Measurements from ENCODE around the gene MYH7.

- TF ChIP-seq, protein P1, sequence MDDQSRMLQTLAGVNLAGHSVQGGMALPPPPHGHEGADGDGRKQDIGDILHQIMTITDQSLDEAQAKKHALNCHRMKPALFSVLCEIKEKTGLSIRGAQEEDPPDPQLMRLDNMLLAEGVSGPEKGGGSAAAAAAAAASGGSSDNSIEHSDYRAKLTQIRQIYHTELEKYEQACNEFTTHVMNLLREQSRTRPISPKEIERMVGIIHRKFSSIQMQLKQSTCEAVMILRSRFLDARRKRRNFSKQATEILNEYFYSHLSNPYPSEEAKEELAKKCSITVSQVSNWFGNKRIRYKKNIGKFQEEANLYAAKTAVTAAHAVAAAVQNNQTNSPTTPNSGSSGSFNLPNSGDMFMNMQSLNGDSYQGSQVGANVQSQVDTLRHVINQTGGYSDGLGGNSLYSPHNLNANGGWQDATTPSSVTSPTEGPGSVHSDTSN (IDR thresholded peaks at IDR 0.05): no peak
- TF ChIP-seq, protein P2, sequence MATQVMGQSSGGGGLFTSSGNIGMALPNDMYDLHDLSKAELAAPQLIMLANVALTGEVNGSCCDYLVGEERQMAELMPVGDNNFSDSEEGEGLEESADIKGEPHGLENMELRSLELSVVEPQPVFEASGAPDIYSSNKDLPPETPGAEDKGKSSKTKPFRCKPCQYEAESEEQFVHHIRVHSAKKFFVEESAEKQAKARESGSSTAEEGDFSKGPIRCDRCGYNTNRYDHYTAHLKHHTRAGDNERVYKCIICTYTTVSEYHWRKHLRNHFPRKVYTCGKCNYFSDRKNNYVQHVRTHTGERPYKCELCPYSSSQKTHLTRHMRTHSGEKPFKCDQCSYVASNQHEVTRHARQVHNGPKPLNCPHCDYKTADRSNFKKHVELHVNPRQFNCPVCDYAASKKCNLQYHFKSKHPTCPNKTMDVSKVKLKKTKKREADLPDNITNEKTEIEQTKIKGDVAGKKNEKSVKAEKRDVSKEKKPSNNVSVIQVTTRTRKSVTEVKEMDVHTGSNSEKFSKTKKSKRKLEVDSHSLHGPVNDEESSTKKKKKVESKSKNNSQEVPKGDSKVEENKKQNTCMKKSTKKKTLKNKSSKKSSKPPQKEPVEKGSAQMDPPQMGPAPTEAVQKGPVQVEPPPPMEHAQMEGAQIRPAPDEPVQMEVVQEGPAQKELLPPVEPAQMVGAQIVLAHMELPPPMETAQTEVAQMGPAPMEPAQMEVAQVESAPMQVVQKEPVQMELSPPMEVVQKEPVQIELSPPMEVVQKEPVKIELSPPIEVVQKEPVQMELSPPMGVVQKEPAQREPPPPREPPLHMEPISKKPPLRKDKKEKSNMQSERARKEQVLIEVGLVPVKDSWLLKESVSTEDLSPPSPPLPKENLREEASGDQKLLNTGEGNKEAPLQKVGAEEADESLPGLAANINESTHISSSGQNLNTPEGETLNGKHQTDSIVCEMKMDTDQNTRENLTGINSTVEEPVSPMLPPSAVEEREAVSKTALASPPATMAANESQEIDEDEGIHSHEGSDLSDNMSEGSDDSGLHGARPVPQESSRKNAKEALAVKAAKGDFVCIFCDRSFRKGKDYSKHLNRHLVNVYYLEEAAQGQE (IDR thresholded peaks at IDR 0.05): no peak
- TF ChIP-seq SREBF2 (IDR thresholded peaks at IDR 0.05) (no peak), MAFK (IDR thresholded peaks at IDR 0.05; ENCODE audit: partially characterized antibody) (no peak), CTCF (IDR thresholded peaks at IDR 0.05) (no peak), ELK1 (IDR thresholded peaks at IDR 0.05; ENCODE audit: low read depth, low read length) (no peak), POLR2A (IDR thresholded peaks at IDR 0.05; ENCODE audit: low read length) (no peak), MAX (IDR thresholded peaks at IDR 0.05) (no peak), HDAC2 (IDR thresholded peaks at IDR 0.05) (no peak), CEBPB (IDR thresholded peaks at IDR 0.05) (no peak), BHLHE40 (IDR thresholded peaks at IDR 0.05; ENCODE audit: low read depth, low read length) (no peak), EP300 (IDR thresholded peaks at IDR 0.05) (no peak), MYC (IDR thresholded peaks at IDR 0.05; ENCODE audit: borderline replicate concordance, low read length) (no peak), MAZ (IDR thresholded peaks at IDR 0.05; ENCODE audit: borderline replicate concordance, low read depth, low read length) (no peak)
Observed at GRCh38 chr14:23380976-23381375, 54.5 kb downstream of the MYH7 start.

Measured in A549 (cell line).